ENCODE results near the gene SIRT6. TPM values are rescaled to one million over a fixed set of nuclear protein-coding genes. Genes with fewer than 3 reads are reported as not detected.

The SIRT6 gene
- total and polyA plus RNA-seq, 10 of the 15 experiments (the other 5 are each of a cell fraction or from before 2014, with no cell fraction given) = 1.3 to 49.6 (median 24.2) TPM

- TF ChIP-seq E2F8 (IDR thresholded peaks at IDR 0.05; ENCODE audit: low read depth, partially characterized antibody) (no peak), NR2C2 (IDR thresholded peaks at IDR 0.05; ENCODE audit: borderline replicate concordance, control insufficient read depth, insufficient read length, low read depth) (no peak), E2F4 (IDR thresholded peaks at IDR 0.05; ENCODE audit: low read depth, low read length) (no peak)
Measured at GRCh38 chr19:4196587-4197148, 14.3 kb upstream of the SIRT6 start (continued).

DNA sequence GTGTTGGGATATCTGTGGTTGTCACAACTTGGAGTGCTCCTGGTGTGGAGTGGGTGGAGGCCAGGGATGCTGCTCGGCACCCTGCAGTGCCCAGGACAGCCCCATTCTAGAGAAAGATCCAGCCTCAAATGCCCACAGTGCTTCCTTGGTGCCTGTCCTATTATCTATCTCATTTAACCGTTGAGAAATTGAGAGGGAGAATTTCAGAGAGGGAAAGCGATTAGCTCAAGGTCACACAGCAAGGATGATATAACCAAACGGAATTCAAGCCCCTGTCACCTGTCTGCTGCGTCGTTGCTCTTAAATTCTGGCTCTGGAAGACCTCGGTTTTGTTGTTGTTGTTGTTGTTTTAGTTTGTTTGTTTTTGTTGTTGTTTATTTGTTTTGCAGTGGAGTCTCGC lies 13.6 kb upstream of the SIRT6 start:
- Histone ChIP-seq H3K9me3 (replicated peaks; ENCODE audit: control insufficient read depth, insufficient read depth, low read length) (no peaks in the 10 kb centered on the region; the same call in 2 of the 3 replicates), H3K4me2 (ENCODE audit: control insufficient read depth, insufficient read depth) (no peak overlapping the region), H3K27me3 (replicated peaks in 1 of 2; ENCODE audit: control insufficient read depth in 2 of 2, insufficient read depth in 2 of 2, low read length in 1 of 2) (no peaks in the 10 kb centered on the region; a peak in 1 of 4 replicates), H2AFZ (ENCODE audit: control insufficient read depth, low read depth, low read length) (no peak overlapping the region), H3K9ac (ENCODE audit: control insufficient read depth, insufficient read depth, low read length) (no peak overlapping the region), H3K4me3 (no peak overlapping the region), H4K20me1 (ENCODE audit: control insufficient read depth, insufficient read depth) (no peaks in the 10 kb centered on the region), H3K4me1 (ENCODE audit: control insufficient read depth, insufficient read depth, low read length) (no peaks in the 10 kb centered on the region), H3K79me2 (ENCODE audit: control insufficient read depth, insufficient read depth, low read length) (no peaks in the 10 kb centered on the region), H3K27ac (ENCODE audit: control insufficient read depth, insufficient read depth) (no peak overlapping the region), H3K36me3 (ENCODE audit: control insufficient read depth in 2 of 2, insufficient read depth in 2 of 2, low read length in 1 of 2) (no peaks in the 10 kb centered on the region)
- 37% methylated on average over 8 of the region's 8 CpGs for WGBS (ENCODE audit: insufficient coverage, insufficient replicate concordance, low lambda C conversion rate, missing lambda C conversion rate)
- FAIRE-seq (no peak), ATAC-seq (no peak), DNase-seq (ENCODE audit: low read depth, low spot score) (no peak)
- intact Hi-C loops (cut with micrococcal nuclease; ENCODE audit: unreplicated experiment) = no loop called here
- ChIA-PET SMC1A (ENCODE audit: uncharacterized antibody, unreplicated experiment) (no interaction called here), CTCF (no interaction called here), RAD21 (ENCODE audit: unreplicated experiment) (no interaction called here), POLR2A (no interaction called here)
- BruUV-seq (replicated peaks) = no TSS peak
- in situ Hi-C loops (cut with MboI) = no loop called here
- TF ChIP-seq MEF2A (IDR thresholded peaks at IDR 0.05; ENCODE audit: insufficient read depth, low read depth, low read length) (no peak), ZBTB33 (IDR thresholded peaks at IDR 0.05) (no peak), TAF1 (IDR thresholded peaks at IDR 0.05; ENCODE audit: borderline replicate concordance, low read depth, low read length) (no peak), ZZZ3 (IDR thresholded peaks at IDR 0.05; ENCODE audit: control insufficient read depth, insufficient read length, low read depth) (no peak), CUX1 (IDR thresholded peaks at IDR 0.05; ENCODE audit: insufficient replicate concordance, low read depth, low read length) (no peak), GABPA (IDR thresholded peaks at IDR 0.05; ENCODE audit: low read depth) (no peak), LARP7 (IDR thresholded peaks at IDR 0.05) (no peak), BACH1 (IDR thresholded peaks at IDR 0.05; ENCODE audit: borderline replicate concordance) (no peak)
